GM04503 (cell line): ENCODE data around the gene FKRP.
"Not testable (repeated sequence)": the region's sequence is repeated elsewhere in the genome, so short reads cannot be mapped to it uniquely, and the experiment has no call there.

ENCODE experiments used
- DNase-seq: peaks from one replicate; pipeline ENCODE4 v3.0.0-alpha.2; 2012; ENCODE audit warnings: low read depth

The FKRP gene

GRCh38 chr19:46745521-46746280, at the start of gene FKRP:
Gene FKRP, plus strand, starts transcription at chr19:46746057. Its CDS starts 9,394 bp downstream, at chr19:46755451.
- no peak for DNase-seq

- DNase-seq = no peak
Measured at GRCh38 chr19:46696866-46697203, 49.0 kb upstream of the FKRP start.

GRCh38 chr19:46697204-46697960, 48.5 kb upstream of the FKRP start:
- DNase-seq = peak; percentile 21

GRCh38 chr19:46698395-46699321, 47.2 kb upstream of the FKRP start:
- no peak for DNase-seq

- DNase-seq = no peak
Measured at GRCh38 chr19:46700704-46701103, 45.2 kb upstream of the FKRP start.

- no peak for DNase-seq
Measured at GRCh38 chr19:46704379-46705076, 41.3 kb upstream of the FKRP start.

- DNase-seq = no peak
Measured at GRCh38 chr19:46710687-46711086, 35.2 kb upstream of the FKRP start.

- not testable (repeated sequence) for DNase-seq
Measured at GRCh38 chr19:46712768-46713338, 33.0 kb upstream of the FKRP start.

- DNase-seq = peak; percentile 47
Measured at GRCh38 chr19:46713781-46714443, 31.9 kb upstream of the FKRP start.

GRCh38 chr19:46714444-46715106, 31.3 kb upstream of the FKRP start:
- no peak for DNase-seq

- no peak for DNase-seq
Measured at GRCh38 chr19:46715620-46715974, 30.3 kb upstream of the FKRP start.

- DNase-seq = no peak
Measured at GRCh38 chr19:46715975-46716671, 29.7 kb upstream of the FKRP start.

- DNase-seq = no peak
Measured at GRCh38 chr19:46716672-46717033, 29.2 kb upstream of the FKRP start.

- peak; percentile 24 for DNase-seq
Measured at GRCh38 chr19:46717034-46717715, 28.7 kb upstream of the FKRP start, which contains the start of gene PRKD2. Gene PRKD2, minus strand, starts transcription at chr19:46717114. Its CDS starts 744 bp downstream, at chr19:46716370.

- no peak for DNase-seq
Measured at GRCh38 chr19:46717716-46718143, 28.1 kb upstream of the FKRP start.

GRCh38 chr19:46718157-46718933, 27.5 kb upstream of the FKRP start:
- no peak for DNase-seq

- DNase-seq = no peak
Measured at GRCh38 chr19:46718934-46719622, 26.8 kb upstream of the FKRP start.
